ENCODE measurements around the gene PIEZO2.
A peak's percentile ranks its signal among the peaks of the same experiment; 100 is the strongest.

The PIEZO2 gene

GRCh38 chr18:11163665-11164064, 14.3 kb upstream of the PIEZO2 start:
- Histone ChIP-seq H2AK5ac (ENCODE audit: low read length, severe bottlenecking) (no peak overlapping the region), H3K18ac (ENCODE audit: low read depth in 1 of 2, low read length in 2 of 2) (peak overlapping the region in 1 of 2 experiments; percentile 72), H3K9me3 (ENCODE audit: control insufficient read depth, low read length) (no peaks in the 10 kb centered on the region), H2BK15ac (ENCODE audit: low read depth, poor library complexity, severe bottlenecking) (no peak overlapping the region), H3K4me1 (ENCODE audit: control insufficient read depth, insufficient read depth, low read depth, low read length) (peaks cover 3% of the 10 kb centered on the region), H4K91ac (ENCODE audit: low read length) (peak overlapping the region; percentile 72), H3K9ac (ENCODE audit: low read length) (no peak overlapping the region), H3K4me3 (ENCODE audit: insufficient read depth in 1 of 2, low read depth in 1 of 2, low read length in 2 of 2) (no peak overlapping the region), H3K4ac (ENCODE audit: low read depth in 1 of 2, low read length in 2 of 2) (peak overlapping the region in 1 of 2 experiments; percentile 67), H2AFZ (ENCODE audit: low read depth, low read length) (no peak overlapping the region), H2BK12ac (ENCODE audit: low read length in 2 of 2) (peak overlapping the region in 1 of 2 experiments; percentile 2), H3K27me3 (ENCODE audit: control insufficient read depth in 1 of 2, insufficient read depth in 1 of 2, low read length in 2 of 2) (peaks cover 0 to 17% of the 10 kb centered on the region in 2 experiments), H2BK120ac (ENCODE audit: low read depth, low read length) (no peak overlapping the region), H3K4me2 (ENCODE audit: low read length, poor library complexity, severe bottlenecking) (no peak overlapping the region), H2BK5ac (ENCODE audit: low read depth, low read length, poor library complexity, severe bottlenecking) (no peak overlapping the region), H3K14ac (ENCODE audit: low read length in 2 of 2) (no peak overlapping the region), H3K27ac (ENCODE audit: low read length, poor library complexity, severe bottlenecking) (no peak overlapping the region), H3K23ac (ENCODE audit: low read length in 2 of 2) (no peak overlapping the region), H3K79me1 (replicated peaks; ENCODE audit: low read length, poor library complexity, severe bottlenecking) (no peaks in the 10 kb centered on the region), H4K8ac (ENCODE audit: low read length) (peak overlapping the region; percentile 89), H3K36me3 (ENCODE audit: control insufficient read depth in 1 of 2, insufficient read depth in 2 of 2, low read depth in 1 of 2, low read length in 2 of 2) (no peaks in the 10 kb centered on the region)
- 22% methylated on average over 13 of the region's 18 CpGs for WGBS
- DNase-seq: peak; percentile 58

- H4K91ac ChIP-seq (ENCODE audit: low read length): no peak overlapping the region
- H3K27ac ChIP-seq (ENCODE audit: low read length, poor library complexity, severe bottlenecking): no peak overlapping the region
- H2AFZ ChIP-seq (ENCODE audit: low read depth, low read length): no peak overlapping the region
- peaks cover 3% of the 10 kb centered on the region for H3K4me1 ChIP-seq (ENCODE audit: control insufficient read depth, insufficient read depth, low read depth, low read length)
- no peak overlapping the region for H2AK5ac ChIP-seq (ENCODE audit: low read length, severe bottlenecking)
- no peak overlapping the region for H2BK15ac ChIP-seq (ENCODE audit: low read depth, poor library complexity, severe bottlenecking)
- H3K18ac ChIP-seq (ENCODE audit: low read depth in 1 of 2, low read length in 2 of 2): no peak overlapping the region
- peaks cover 0 to 17% of the 10 kb centered on the region in 2 experiments for H3K27me3 ChIP-seq (ENCODE audit: control insufficient read depth in 1 of 2, insufficient read depth in 1 of 2, low read length in 2 of 2)
- H2BK120ac ChIP-seq (ENCODE audit: low read depth, low read length): no peak overlapping the region
- no peak overlapping the region for H2BK5ac ChIP-seq (ENCODE audit: low read depth, low read length, poor library complexity, severe bottlenecking)
- H3K4me2 ChIP-seq (ENCODE audit: low read length, poor library complexity, severe bottlenecking): no peak overlapping the region
- no peaks in the 10 kb centered on the region for H3K36me3 ChIP-seq (ENCODE audit: control insufficient read depth in 1 of 2, insufficient read depth in 2 of 2, low read depth in 1 of 2, low read length in 2 of 2)
- no peak overlapping the region for H3K23ac ChIP-seq (ENCODE audit: low read length in 2 of 2)
- H3K4ac ChIP-seq (ENCODE audit: low read depth in 1 of 2, low read length in 2 of 2): no peak overlapping the region
- no peak overlapping the region for H2BK12ac ChIP-seq (ENCODE audit: low read length in 2 of 2)
- no peaks in the 10 kb centered on the region for H3K79me1 ChIP-seq (replicated peaks; ENCODE audit: low read length, poor library complexity, severe bottlenecking)
- H3K9ac ChIP-seq (ENCODE audit: low read length): no peak overlapping the region
- H4K8ac ChIP-seq (ENCODE audit: low read length): no peak overlapping the region
- no peak overlapping the region for H3K14ac ChIP-seq (ENCODE audit: low read length in 2 of 2)
- WGBS: 91% methylated on average over 2 of the region's 5 CpGs
- no peaks in the 10 kb centered on the region for H3K9me3 ChIP-seq (ENCODE audit: control insufficient read depth, low read length)
- no peak overlapping the region for H3K4me3 ChIP-seq (ENCODE audit: insufficient read depth in 1 of 2, low read depth in 1 of 2, low read length in 2 of 2)
- DNase-seq: no peak
Measured at GRCh38 chr18:11162889-11163288, 13.5 kb upstream of the PIEZO2 start.

DNA sequence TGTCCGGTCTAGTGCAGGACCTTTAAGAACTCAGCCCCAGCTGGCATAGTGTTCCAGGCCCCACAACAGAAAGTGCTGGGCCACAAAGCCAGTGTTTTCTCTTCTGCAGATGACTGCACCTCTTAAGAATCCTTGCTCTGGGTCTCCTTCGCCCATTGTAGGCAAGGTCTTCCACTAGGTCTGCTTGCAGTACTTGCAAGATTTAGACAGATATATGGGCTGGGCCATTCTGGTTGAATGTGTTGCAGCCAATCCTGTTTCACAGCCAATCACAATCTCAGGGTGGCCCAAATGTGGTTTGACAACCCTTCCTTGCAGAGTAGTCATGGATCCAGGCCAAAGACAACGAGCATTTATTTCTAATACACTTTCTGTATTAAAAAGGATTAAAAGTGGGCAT, 13.1 kb upstream of the PIEZO2 start:
- no peak overlapping the region for H3K4me2 ChIP-seq (ENCODE audit: low read length, poor library complexity, severe bottlenecking)
- H2BK15ac ChIP-seq (ENCODE audit: low read depth, poor library complexity, severe bottlenecking): no peak overlapping the region
- H3K4me1 ChIP-seq (ENCODE audit: control insufficient read depth, insufficient read depth, low read depth, low read length): peaks cover 3% of the 10 kb centered on the region
- no peak overlapping the region for H2BK12ac ChIP-seq (ENCODE audit: low read length in 2 of 2)
- H4K91ac ChIP-seq (ENCODE audit: low read length): no peak overlapping the region
- no peak overlapping the region for H3K23ac ChIP-seq (ENCODE audit: low read length in 2 of 2)
- no peak overlapping the region for H3K4me3 ChIP-seq (ENCODE audit: insufficient read depth in 1 of 2, low read depth in 1 of 2, low read length in 2 of 2)
- no peak overlapping the region for H2BK120ac ChIP-seq (ENCODE audit: low read depth, low read length)
- H4K8ac ChIP-seq (ENCODE audit: low read length): no peak overlapping the region
- H3K36me3 ChIP-seq (ENCODE audit: control insufficient read depth in 1 of 2, insufficient read depth in 2 of 2, low read depth in 1 of 2, low read length in 2 of 2): no peaks in the 10 kb centered on the region
- peaks cover 0 to 17% of the 10 kb centered on the region in 2 experiments for H3K27me3 ChIP-seq (ENCODE audit: control insufficient read depth in 1 of 2, insufficient read depth in 1 of 2, low read length in 2 of 2)
- DNase-seq: no peak
- 100% methylated on average over 2 of the region's 3 CpGs for WGBS
- no peaks in the 10 kb centered on the region for H3K9me3 ChIP-seq (ENCODE audit: control insufficient read depth, low read length)
- no peak overlapping the region for H2AFZ ChIP-seq (ENCODE audit: low read depth, low read length)
- no peak overlapping the region for H3K18ac ChIP-seq (ENCODE audit: low read depth in 1 of 2, low read length in 2 of 2)
- H3K79me1 ChIP-seq (replicated peaks; ENCODE audit: low read length, poor library complexity, severe bottlenecking): no peaks in the 10 kb centered on the region
- H2BK5ac ChIP-seq (ENCODE audit: low read depth, low read length, poor library complexity, severe bottlenecking): no peak overlapping the region
- H3K9ac ChIP-seq (ENCODE audit: low read length): no peak overlapping the region
- no peak overlapping the region for H3K14ac ChIP-seq (ENCODE audit: low read length in 2 of 2)
- H3K4ac ChIP-seq (ENCODE audit: low read depth in 1 of 2, low read length in 2 of 2): no peak overlapping the region
- no peak overlapping the region for H3K27ac ChIP-seq (ENCODE audit: low read length, poor library complexity, severe bottlenecking)
- H2AK5ac ChIP-seq (ENCODE audit: low read length, severe bottlenecking): no peak overlapping the region

- H3K4ac ChIP-seq (ENCODE audit: low read depth in 1 of 2, low read length in 2 of 2): no peak overlapping the region
- H2BK12ac ChIP-seq (ENCODE audit: low read length in 2 of 2): no peak overlapping the region
- no peak overlapping the region for H2AFZ ChIP-seq (ENCODE audit: low read depth, low read length)
- no peak overlapping the region for H3K4me2 ChIP-seq (ENCODE audit: low read length, poor library complexity, severe bottlenecking)
- peaks cover 0 to 17% of the 10 kb centered on the region in 2 experiments for H3K27me3 ChIP-seq (ENCODE audit: control insufficient read depth in 1 of 2, insufficient read depth in 1 of 2, low read length in 2 of 2)
- H2AK5ac ChIP-seq (ENCODE audit: low read length, severe bottlenecking): no peak overlapping the region
- H3K18ac ChIP-seq (ENCODE audit: low read depth in 1 of 2, low read length in 2 of 2): no peak overlapping the region
- no peak overlapping the region for H3K4me3 ChIP-seq (ENCODE audit: insufficient read depth in 1 of 2, low read depth in 1 of 2, low read length in 2 of 2)
- peaks cover 3% of the 10 kb centered on the region for H3K4me1 ChIP-seq (ENCODE audit: control insufficient read depth, insufficient read depth, low read depth, low read length)
- no peak overlapping the region for H4K91ac ChIP-seq (ENCODE audit: low read length)
- no peak overlapping the region for H3K9ac ChIP-seq (ENCODE audit: low read length)
- H3K9me3 ChIP-seq (ENCODE audit: control insufficient read depth, low read length): no peaks in the 10 kb centered on the region
- no peaks in the 10 kb centered on the region for H3K36me3 ChIP-seq (ENCODE audit: control insufficient read depth in 1 of 2, insufficient read depth in 2 of 2, low read depth in 1 of 2, low read length in 2 of 2)
- no peak overlapping the region for H3K23ac ChIP-seq (ENCODE audit: low read length in 2 of 2)
- H2BK120ac ChIP-seq (ENCODE audit: low read depth, low read length): no peak overlapping the region
- no peak for DNase-seq
- 100% methylated on average over 2 of the region's 2 CpGs for WGBS
- H3K27ac ChIP-seq (ENCODE audit: low read length, poor library complexity, severe bottlenecking): no peak overlapping the region
- no peak overlapping the region for H4K8ac ChIP-seq (ENCODE audit: low read length)
- no peak overlapping the region for H2BK5ac ChIP-seq (ENCODE audit: low read depth, low read length, poor library complexity, severe bottlenecking)
- H2BK15ac ChIP-seq (ENCODE audit: low read depth, poor library complexity, severe bottlenecking): no peak overlapping the region
- H3K14ac ChIP-seq (ENCODE audit: low read length in 2 of 2): no peak overlapping the region
- no peaks in the 10 kb centered on the region for H3K79me1 ChIP-seq (replicated peaks; ENCODE audit: low read length, poor library complexity, severe bottlenecking)
Measured at GRCh38 chr18:11160313-11160712, 10.9 kb upstream of the PIEZO2 start.

Data from mesenchymal stem cell (in vitro differentiated cells and primary cell).